Smooth muscle cell (in vitro differentiated cells): Measurements from ENCODE around the gene LPP. TPM values are rescaled to one million over a fixed set of nuclear protein-coding genes. Genes with fewer than 3 reads are reported as not detected.

Experiments used
- DNase-seq: peaks from one replicate; lab custom pipeline; 2025; ENCODE audit not compliant: unreplicated experiment; lab: John Stamatoyannopoulos, UW
- H2AFZ ChIP-seq: fragments of 200-600 bp; sonication (generic); 2 replicates; pipeline ENCODE4 v1.6.0; 2016; ENCODE audit warnings: antibody characterized with exemption, low read depth, mild to moderate bottlenecking
- H3F3A ChIP-seq: fragments of 200-600 bp; sonication (generic); 2 replicates; pipeline ENCODE4 v1.6.0; 2017; ENCODE audit warnings: antibody characterized with exemption, low read depth
- H3K27ac ChIP-seq: fragments of 200-600 bp; sonication (generic); 2 replicates; pipeline ENCODE4 v1.5.1; 2016; ENCODE audit warnings: low read depth, mild to moderate bottlenecking
- H3K27me3 ChIP-seq: fragments of 200-600 bp; sonication (generic); 2 replicates; pipeline ENCODE4 v1.6.1; 2016; ENCODE audit warnings: low read depth, mild to moderate bottlenecking
- H3K36me3 ChIP-seq: fragments of 200-600 bp; sonication (generic); 2 replicates; pipeline ENCODE4 v1.5.1; 2016; ENCODE audit warnings: low read depth
- H3K4me1 ChIP-seq: fragments of 200-600 bp; sonication (generic); 2 replicates; pipeline ENCODE4 v1.5.1; 2016; ENCODE audit warnings: low read depth
- H3K4me2 ChIP-seq: fragments of 200-600 bp; sonication (generic); 2 replicates; pipeline ENCODE4 v1.6.0; 2016; ENCODE audit warnings: mild to moderate bottlenecking
- H3K4me3 ChIP-seq: fragments of 200-600 bp; sonication (generic); 2 replicates; pipeline ENCODE4 v1.5.1; 2016; ENCODE audit warnings: mild to moderate bottlenecking
- H3K79me2 ChIP-seq: fragments of 200-600 bp; sonication (generic); 2 replicates; pipeline ENCODE4 v1.6.0; 2016; ENCODE audit warnings: low read depth, mild to moderate bottlenecking
- H3K9ac ChIP-seq: fragments of 200-600 bp; sonication (generic); 2 replicates; pipeline ENCODE4 v1.6.0; 2016; ENCODE audit warnings: low read depth
- H3K9me3 ChIP-seq: fragments of 200-600 bp; sonication (generic); replicated peaks from 2 replicates; pipeline ENCODE4 v1.5.1; 2016; ENCODE audit warnings: low read depth
- H4K20me1 ChIP-seq: fragments of 200-600 bp; sonication (generic); 2 replicates; pipeline ENCODE4 v1.6.0; 2016; ENCODE audit warnings: low read depth
- whole genome bisulfite sequencing: methylation state at CpG from one replicate; pipeline ENCODE4 v1.1.7; 2016; ENCODE audit warnings: low lambda C conversion rate; 5-methylcytosine and 5-hydroxymethylcytosine counted together
- polyA plus RNA-seq: library from polyadenylated mRNA; unstranded; fragments of >200 nt; fragmentation: Nextera tagmentation; extraction: Ambion mirVana; gene quantifications from 2 replicates; pipeline ENCODE4 v1.2.1, GENCODE V29; 2016
- total RNA-seq: library from RNA; depleted of rRNA; stranded (reverse); fragments of >200 nt; gene quantifications from 2 replicates; pipeline ENCODE4 v1.2.3, GENCODE V29; 2014
- TF ChIP-seq, protein P1 (sequence below): fragments of 200-600 bp; sonication (generic); IDR thresholded peaks from 2 replicates; pipeline ENCODE4 v1.5.1; 2017; ENCODE audit warnings: borderline replicate concordance, mild to moderate bottlenecking, antibody characterized with exemption; ENCODE audit not compliant: insufficient read depth, poor library complexity, severe bottlenecking

The LPP gene
- total and polyA plus RNA-seq, 2 experiments from 2014 or later = 42.3 to 128 TPM

GRCh38 chr3:188207941-188208515, 54.1 kb downstream of the LPP start:
- TF ChIP-seq, protein P1, sequence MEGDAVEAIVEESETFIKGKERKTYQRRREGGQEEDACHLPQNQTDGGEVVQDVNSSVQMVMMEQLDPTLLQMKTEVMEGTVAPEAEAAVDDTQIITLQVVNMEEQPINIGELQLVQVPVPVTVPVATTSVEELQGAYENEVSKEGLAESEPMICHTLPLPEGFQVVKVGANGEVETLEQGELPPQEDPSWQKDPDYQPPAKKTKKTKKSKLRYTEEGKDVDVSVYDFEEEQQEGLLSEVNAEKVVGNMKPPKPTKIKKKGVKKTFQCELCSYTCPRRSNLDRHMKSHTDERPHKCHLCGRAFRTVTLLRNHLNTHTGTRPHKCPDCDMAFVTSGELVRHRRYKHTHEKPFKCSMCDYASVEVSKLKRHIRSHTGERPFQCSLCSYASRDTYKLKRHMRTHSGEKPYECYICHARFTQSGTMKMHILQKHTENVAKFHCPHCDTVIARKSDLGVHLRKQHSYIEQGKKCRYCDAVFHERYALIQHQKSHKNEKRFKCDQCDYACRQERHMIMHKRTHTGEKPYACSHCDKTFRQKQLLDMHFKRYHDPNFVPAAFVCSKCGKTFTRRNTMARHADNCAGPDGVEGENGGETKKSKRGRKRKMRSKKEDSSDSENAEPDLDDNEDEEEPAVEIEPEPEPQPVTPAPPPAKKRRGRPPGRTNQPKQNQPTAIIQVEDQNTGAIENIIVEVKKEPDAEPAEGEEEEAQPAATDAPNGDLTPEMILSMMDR = no peak
- no peak for DNase-seq
- Histone ChIP-seq H3K27me3 (no peaks in the 10 kb centered on the region), H3F3A (peaks cover 10% of the 10 kb centered on the region), H3K36me3 (no peaks in the 10 kb centered on the region), H4K20me1 (peaks cover 78% of the 10 kb centered on the region), H3K79me2 (peaks cover 81% of the 10 kb centered on the region), H3K4me2 (peak overlapping the region; percentile 2), H3K9ac (no peak overlapping the region), H3K27ac (peak overlapping the region; percentile 58), H3K9me3 (no peaks in the 10 kb centered on the region), H2AFZ (no peak overlapping the region), H3K4me3 (no peak overlapping the region), H3K4me1 (peaks cover 14% of the 10 kb centered on the region)
- WGBS = 24% methylated on average over 5 of the region's 5 CpGs

DNA sequence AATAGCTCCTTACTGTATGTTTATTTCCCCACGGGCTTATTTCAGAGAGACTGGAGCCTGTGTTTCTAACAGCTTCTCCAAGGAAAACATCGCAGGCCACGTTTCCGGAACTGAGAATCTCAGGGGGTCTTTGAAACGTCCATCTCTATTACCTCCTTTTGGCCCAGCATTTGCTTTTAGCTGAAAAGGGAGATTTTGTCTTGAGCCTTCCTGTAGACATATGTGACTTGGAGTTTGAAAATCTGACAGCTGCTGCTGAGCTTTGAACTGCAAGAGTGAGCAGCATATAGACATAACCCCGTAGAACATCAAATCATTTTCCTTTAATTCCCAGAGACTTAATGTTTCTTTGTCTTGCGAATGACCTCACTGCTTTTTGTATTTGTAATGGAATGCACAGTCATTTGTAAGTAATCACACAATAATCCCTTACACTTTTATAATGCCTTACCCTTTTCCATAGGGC, 54.6 kb downstream of the LPP start:
- TF ChIP-seq, protein P1 = no peak
- Histone ChIP-seq H3K9me3 (no peaks in the 10 kb centered on the region), H4K20me1 (peaks cover 82% of the 10 kb centered on the region), H3K27me3 (no peaks in the 10 kb centered on the region), H3K79me2 (peaks cover 85% of the 10 kb centered on the region), H3K27ac (peak overlapping the region; percentile 58), H3K36me3 (no peaks in the 10 kb centered on the region), H3K4me1 (peaks cover 18% of the 10 kb centered on the region), H3K4me2 (peak overlapping the region; percentile 2), H3F3A (peaks cover 10% of the 10 kb centered on the region), H3K9ac (no peak overlapping the region), H2AFZ (no peak overlapping the region), H3K4me3 (no peak overlapping the region)
- no peak for DNase-seq
- WGBS = 56% methylated on average over 7 of the region's 7 CpGs

DNA sequence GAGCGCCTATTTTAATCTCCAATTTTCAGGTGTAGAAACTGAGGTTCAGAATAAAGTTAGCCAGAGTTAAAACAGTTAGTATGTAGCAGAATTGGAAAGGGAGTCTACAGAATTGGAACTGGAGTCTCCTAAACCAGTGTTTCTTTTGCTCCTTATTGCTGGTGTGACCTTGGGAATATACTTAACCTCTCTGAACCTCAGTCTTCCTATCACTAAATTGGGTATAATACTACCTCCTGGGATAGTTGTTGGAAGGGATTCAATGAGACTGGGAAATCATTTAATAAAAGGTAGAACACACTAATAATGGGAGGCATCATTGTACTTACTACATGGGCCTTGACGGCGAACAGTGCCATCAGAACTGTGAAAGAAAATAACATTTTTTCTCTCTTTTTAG, 55.1 kb downstream of the LPP start:
- Histone ChIP-seq H4K20me1 (peaks cover 80% of the 10 kb centered on the region), H3K36me3 (no peaks in the 10 kb centered on the region), H3K27ac (peak overlapping the region; percentile 11), H3F3A (peaks cover 10% of the 10 kb centered on the region), H3K4me2 (no peak overlapping the region), H3K79me2 (peaks cover 83% of the 10 kb centered on the region), H3K4me3 (no peak overlapping the region), H3K4me1 (peaks cover 18% of the 10 kb centered on the region), H3K27me3 (no peaks in the 10 kb centered on the region), H3K9ac (no peak overlapping the region), H3K9me3 (no peaks in the 10 kb centered on the region), H2AFZ (no peak overlapping the region)
- no peak for DNase-seq
- 87% methylated on average over 3 of the region's 3 CpGs for WGBS
- TF ChIP-seq, protein P1 = no peak

- H3K36me3 ChIP-seq = no peaks in the 10 kb centered on the region
- H3K9me3 ChIP-seq = no peaks in the 10 kb centered on the region
- H3K27ac ChIP-seq = no peak overlapping the region
- H3F3A ChIP-seq = peaks cover 10% of the 10 kb centered on the region
- H2AFZ ChIP-seq = no peak overlapping the region
- no peak overlapping the region for H3K4me3 ChIP-seq
- H4K20me1 ChIP-seq = peaks cover 80% of the 10 kb centered on the region
- TF ChIP-seq, protein P1 = no peak
- H3K4me2 ChIP-seq = no peak overlapping the region
- 95% methylated on average over 1 of the region's 1 CpG for WGBS
- H3K9ac ChIP-seq = no peak overlapping the region
- H3K27me3 ChIP-seq = no peaks in the 10 kb centered on the region
- DNase-seq = no peak
- H3K79me2 ChIP-seq = peaks cover 83% of the 10 kb centered on the region
- H3K4me1 ChIP-seq = peaks cover 18% of the 10 kb centered on the region
These were observed 55.8 kb downstream of the LPP start for GRCh38 chr3:188209740-188210139.
